ENCODE results near the gene ERC1. TPM values are rescaled to one million over a fixed set of nuclear protein-coding genes. Genes with fewer than 3 reads are reported as not detected.
A peak's percentile ranks its signal among the peaks of the same experiment; 100 is the strongest.
"Not testable (repeated sequence)": the region's sequence is repeated elsewhere in the genome, so short reads cannot be mapped to it uniquely, and the experiment has no call there.

The ERC1 gene
- total RNA-seq, 1 donor from 2014 or later = 83.5 TPM

DNA sequence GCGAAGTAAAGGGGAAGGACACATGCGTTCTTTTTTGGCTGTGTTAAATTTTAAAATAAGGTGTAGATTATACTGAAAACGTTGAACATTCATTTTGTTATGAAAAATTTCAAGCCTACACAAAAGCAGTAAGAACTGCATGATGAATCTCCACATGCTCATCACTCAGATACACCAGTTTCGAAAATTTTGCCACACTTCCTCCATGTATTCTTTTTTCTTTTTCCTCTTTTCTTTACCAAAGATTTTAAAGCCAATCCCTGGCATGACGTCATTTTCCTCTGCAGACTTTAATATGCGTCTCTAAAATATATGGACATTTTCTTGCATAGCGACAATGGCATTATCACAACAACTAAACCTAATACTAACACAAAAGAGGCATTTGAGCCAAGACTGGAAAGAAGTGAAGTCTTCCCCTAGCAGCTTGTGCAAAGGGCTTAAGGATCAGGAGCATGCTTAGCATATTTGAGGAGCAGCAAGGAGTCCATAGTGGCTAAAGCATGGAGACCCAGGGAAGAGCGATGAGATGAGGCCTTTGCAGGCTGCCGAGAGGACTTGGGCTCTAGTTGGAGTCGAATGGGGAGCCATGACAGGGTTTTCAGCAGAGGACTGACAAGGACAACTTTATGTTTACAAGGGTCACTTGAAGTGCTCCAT is 111.9 kb downstream of the ERC1 start:
- ATAC-seq (no peak), DNase-seq (ENCODE audit: low spot score) (no peak)

GRCh38 chr12:1103632-1104031 is 112.6 kb downstream of the ERC1 start:
- intact Hi-C loops (cut with DNase I) = no loop called here
- no peak for DNase-seq (ENCODE audit: low spot score)

More for the DNA sequence above, 111.9 kb downstream of the ERC1 start:
- intact Hi-C loops (cut with DNase I) = no loop called here

DNA sequence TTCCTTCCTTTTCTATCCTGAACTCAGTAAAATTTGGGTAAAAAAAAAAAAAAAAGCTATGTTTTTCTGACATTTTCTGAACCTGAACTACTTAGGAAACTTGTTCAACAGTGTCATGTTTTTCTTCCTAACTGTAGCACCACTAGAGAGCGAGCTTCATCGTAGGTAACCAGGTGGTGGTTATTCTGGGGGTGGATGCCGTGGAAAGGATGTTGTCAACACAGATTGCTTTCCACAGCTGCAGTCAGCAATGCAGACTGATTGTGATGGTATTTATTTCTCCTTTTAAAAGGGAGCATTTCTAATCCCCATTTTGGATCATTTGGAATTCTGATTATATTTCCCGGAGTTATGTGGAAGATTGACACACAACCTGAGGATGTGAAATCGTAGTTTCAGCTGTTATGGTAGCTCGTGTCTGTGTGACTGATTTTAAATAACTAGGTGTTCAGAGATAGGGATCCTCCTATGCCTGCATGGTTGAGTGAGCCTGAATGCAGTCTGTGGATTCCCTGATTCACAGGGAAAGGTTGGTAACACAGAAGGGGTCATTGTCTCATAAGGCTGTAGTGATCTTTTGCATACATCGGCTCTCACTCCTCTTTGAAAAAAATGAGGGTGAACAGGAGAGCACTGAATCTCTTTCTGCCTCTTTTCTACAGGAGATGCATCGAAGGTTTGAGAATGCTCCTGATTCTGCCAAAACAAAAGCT is 113.2 kb downstream of the ERC1 start:
- ATAC-seq = no peak

More at GRCh38 chr12:1103632-1104031, 112.6 kb downstream of the ERC1 start:
- ATAC-seq = no peak

DNA sequence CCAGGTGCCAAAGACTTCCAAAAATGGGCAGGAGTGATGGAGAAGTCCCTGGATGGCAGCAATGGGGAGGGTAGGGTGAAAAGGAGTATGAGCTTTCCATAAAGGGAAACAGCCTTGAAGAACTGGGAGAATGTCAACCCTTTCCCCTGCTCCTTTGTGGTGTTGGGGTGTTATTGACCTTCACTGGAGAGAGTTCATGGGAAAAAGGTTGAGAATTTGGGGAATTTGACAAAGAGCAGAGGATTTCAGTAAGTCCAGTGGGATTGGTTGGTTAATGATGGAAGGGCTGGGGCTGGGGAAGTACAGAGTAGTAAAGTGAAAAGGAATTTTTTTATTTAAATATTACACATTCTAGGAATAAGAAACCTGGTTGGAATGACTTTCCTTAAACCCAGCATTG is 116.6 kb downstream of the ERC1 start:
- intact Hi-C loops (cut with DNase I) = no loop called here
- DNase-seq (ENCODE audit: low spot score) = no peak
- ATAC-seq = no peak

More for the DNA sequence above, 113.2 kb downstream of the ERC1 start:
- intact Hi-C loops (cut with DNase I) = no loop called here
- no peak for DNase-seq (ENCODE audit: low spot score)

GRCh38 chr12:1108276-1108675 is 117.3 kb downstream of the ERC1 start:
- DNase-seq (ENCODE audit: low spot score) (no peak), ATAC-seq (no peak)
- intact Hi-C loops (cut with DNase I) = no loop called here

GRCh38 chr12:1115484-1116231 is 124.6 kb downstream of the ERC1 start:
- intact Hi-C loops (cut with DNase I) = loop anchor here (5.0 kb wide), 1 partner anchor 467 kb away; no protein-coding TSS in a partner anchor
- ATAC-seq = no peak
- no peak for DNase-seq (ENCODE audit: low spot score)

DNA sequence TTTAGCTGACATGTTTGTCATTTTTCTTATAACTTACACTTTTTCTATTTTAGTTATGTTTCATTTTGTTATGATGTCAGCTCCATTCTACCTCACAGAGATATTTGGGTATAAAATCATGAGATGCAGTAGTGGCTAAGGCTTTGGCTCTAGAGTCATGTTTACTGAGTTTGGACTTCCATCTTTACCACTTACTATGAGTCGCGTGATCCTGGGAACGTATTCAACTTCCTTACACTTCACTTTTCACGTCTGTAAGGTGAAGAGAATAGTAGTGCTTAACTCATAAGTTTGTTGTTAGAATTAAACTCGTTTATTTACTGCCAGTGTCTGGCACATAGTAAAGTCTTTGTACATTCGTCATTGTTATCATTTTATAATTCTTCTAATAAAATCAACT is 126.3 kb downstream of the ERC1 start:
- no peak for ATAC-seq
- no peak for DNase-seq (ENCODE audit: low spot score)
- intact Hi-C loops (cut with DNase I) = loop anchor here (5.0 kb wide), 1 partner anchor 465 kb away; no protein-coding TSS in a partner anchor

DNA sequence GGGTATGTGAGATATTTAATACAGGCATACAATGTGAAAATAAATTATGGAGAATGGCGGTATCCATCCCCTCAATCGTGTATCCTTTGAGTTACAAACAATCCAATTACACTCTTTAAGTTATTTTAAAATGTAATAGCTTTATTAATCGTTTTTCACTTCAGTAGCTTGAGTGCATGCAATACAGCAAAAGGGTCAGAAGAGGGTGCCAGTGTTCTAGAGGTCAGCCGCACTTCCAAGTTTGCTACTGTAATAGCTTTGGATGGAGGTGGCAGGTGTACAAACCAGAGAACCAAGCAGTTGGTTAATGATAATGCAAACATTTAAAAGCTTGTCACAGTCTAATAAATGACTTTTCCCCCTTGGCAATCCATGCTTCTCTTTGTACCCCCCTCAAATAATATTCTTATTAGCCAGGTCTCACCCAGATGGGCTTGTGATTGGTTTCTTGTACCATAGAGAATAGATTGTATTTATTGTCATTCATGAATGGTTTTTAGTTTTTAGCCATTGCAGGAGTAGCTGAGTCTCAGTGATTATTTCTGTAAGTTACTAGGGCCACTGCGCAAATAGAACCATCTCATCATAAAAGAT is 127.0 kb downstream of the ERC1 start:
- DNase-seq (ENCODE audit: low spot score) = peak; percentile 84
- ATAC-seq = no peak
- intact Hi-C loops (cut with DNase I) = loop anchor here (5.0 kb wide), 1 partner anchor 464 kb away; no protein-coding TSS in a partner anchor

DNA sequence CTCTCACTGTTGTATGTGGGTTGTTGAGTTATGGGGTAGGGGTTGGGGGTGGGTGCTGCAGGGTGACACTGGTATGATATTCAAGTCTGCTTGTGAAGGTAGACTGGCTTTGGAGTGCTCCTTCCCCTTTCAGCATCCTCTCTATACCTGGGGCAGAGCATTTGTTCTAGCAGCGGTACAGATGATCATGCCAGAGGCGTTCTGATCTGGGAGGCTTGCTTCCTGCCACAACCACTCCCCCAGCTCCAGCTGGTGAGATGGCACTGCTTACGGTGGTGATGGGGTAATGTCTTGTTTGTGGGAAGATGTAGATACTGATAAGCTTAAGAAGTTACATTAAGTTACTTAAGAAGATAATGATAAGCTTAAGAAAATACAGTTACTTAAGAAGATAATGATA is 131.8 kb downstream of the ERC1 start:
- ATAC-seq (no peak), DNase-seq (ENCODE audit: low spot score) (no peak)
- intact Hi-C loops (cut with DNase I) = no loop called here

DNA sequence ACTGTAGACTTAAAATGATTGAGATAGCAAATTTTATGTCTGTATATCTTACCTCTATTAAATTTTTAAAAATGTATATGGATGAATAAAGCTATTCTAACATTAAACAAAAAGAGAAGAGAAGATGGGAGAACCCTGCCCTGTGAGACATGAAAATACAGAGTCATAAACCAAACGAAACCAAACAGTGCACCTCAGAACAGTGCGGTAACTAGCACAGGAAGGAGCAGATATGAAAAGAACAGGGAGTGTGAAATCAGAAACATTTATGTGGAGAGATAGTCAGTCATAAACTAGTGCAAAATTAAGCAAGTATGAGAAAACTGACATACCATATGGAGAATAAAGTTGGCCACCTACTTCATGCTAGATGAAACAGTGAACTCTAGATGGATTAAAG is 135.1 kb downstream of the ERC1 start:
- intact Hi-C loops (cut with DNase I) = loop anchor here (5.0 kb wide), 1 partner anchor 466 kb away; the partner anchor contains the start of gene FBXL14
- DNase-seq (ENCODE audit: low spot score) = no peak
- ATAC-seq = no peak

GRCh38 chr12:1127021-1127420 is 136.0 kb downstream of the ERC1 start:
- DNase-seq (ENCODE audit: low spot score) (no peak), ATAC-seq (no peak)
- intact Hi-C loops (cut with DNase I) = loop anchor here (5.0 kb wide), 1 partner anchor 465 kb away; the partner anchor contains the start of gene FBXL14

DNA sequence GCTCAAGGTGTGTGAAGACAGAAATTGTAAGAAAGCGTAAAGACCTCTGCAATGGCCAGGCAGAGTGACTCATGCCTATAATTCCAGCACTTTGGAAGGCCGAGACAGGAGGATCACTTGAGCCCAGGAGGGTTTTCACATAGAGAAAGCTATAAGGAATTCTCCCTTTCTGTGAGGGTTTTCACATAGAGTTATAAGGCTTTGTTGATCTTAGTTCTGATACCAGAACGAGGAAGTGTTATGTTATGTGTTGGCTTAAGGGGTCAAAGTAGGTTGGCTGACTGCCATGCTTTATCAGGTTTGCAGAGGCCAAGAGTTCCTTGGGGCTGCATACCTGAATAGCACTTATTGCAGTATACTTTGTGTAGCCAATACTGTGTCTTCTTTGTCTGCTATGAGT is 139.1 kb downstream of the ERC1 start:
- no peak for ATAC-seq
- no peak for DNase-seq (ENCODE audit: low spot score)
- intact Hi-C loops (cut with DNase I) = no loop called here

DNA sequence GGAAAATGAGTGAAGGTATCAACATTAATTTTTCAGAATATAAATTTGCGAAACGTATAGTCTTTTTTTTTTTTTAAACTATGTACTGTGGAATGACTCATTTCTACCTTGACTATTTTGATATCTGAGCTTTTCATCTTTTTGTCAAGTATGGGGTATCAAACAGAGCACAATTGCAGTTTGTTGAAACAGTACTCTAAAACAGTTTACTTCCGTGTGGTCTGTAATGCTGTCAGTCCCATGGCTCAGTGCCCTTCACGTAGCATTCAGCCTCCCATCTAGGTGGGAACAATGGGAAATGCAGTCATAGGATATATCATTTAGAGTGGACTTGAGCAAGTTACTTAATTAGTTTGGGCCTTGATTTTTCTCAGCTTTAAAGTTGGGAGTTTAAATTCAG is 139.5 kb downstream of the ERC1 start:
- DNase-seq (ENCODE audit: low spot score) = no peak
- no peak for ATAC-seq
- intact Hi-C loops (cut with DNase I) = no loop called here

- ATAC-seq = no peak
- DNase-seq (ENCODE audit: low spot score) = no peak
- intact Hi-C loops (cut with DNase I) = no loop called here
Measured at GRCh38 chr12:1131811-1132224, 140.8 kb downstream of the ERC1 start.

GRCh38 chr12:1132311-1132710 is 141.3 kb downstream of the ERC1 start:
- ATAC-seq (no peak), DNase-seq (ENCODE audit: low spot score) (no peak)
- intact Hi-C loops (cut with DNase I) = no loop called here

GRCh38 chr12:1138691-1139090 is 147.7 kb downstream of the ERC1 start:
- intact Hi-C loops (cut with DNase I) = no loop called here
- no peak for ATAC-seq
- DNase-seq (ENCODE audit: low spot score) = no peak

DNA sequence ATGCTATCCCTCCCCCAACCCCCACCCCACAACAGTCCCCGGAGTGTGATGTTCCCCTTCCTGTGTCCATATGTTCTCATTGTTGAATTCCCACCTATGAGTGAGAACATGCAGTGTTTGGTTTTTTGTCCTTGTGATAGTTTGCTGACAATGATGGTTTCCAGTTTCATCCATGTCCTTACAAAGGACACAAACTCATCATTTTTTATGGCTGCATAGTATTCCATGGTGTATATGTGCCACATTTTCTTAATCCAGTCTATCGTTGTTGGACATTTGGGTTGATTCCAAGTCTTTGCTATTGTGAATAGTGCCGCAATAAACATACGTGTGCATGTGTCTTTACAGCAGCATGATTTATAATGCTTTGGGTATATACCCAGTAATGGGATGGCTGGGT is 155.7 kb downstream of the ERC1 start:
- DNase-seq (ENCODE audit: low spot score); intact Hi-C loops (cut with DNase I); ATAC-seq: not testable (repeated sequence)

DNA sequence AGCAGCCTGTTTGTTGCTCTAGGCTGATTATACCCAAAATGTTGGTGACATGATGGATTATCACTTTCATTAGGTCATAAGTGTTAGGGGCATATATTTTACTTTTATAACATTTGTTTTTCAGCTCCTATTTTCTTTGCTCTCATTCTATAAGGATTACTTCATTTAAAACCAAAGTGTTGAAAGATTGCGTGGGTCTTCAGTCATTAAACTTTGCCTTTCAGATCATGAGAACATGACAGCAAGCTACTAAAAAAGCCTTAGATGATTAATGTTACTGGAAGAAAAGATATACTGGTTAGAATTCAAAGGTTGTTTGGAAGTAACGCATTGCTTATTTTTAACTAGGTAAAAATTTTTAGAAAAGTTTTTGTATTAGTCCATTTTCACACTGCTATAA is 156.8 kb downstream of the ERC1 start:
- no peak for ATAC-seq
- DNase-seq (ENCODE audit: low spot score) = no peak
- intact Hi-C loops (cut with DNase I) = no loop called here

- ATAC-seq (no peak), DNase-seq (ENCODE audit: low spot score) (no peak)
- intact Hi-C loops (cut with DNase I) = no loop called here
Measured at GRCh38 chr12:1157046-1157445, 166.0 kb downstream of the ERC1 start.

All from sciatic nerve (tissue), 2 donors.